Measurements from ENCODE around the gene KCNH2.

- TF ChIP-seq CTCF (conservative IDR thresholded peaks at IDR 0.05 in 1 of 2, IDR thresholded peaks at IDR 0.05 in 1 of 2; ENCODE audit: extremely low read depth in 1 of 2, insufficient read depth in 1 of 2, low read depth in 1 of 2, low read length in 2 of 2) (no peak), EZH2 (IDR thresholded peaks at IDR 0.05; ENCODE audit: borderline replicate concordance, low read length) (no peak)
Measured at GRCh38 chr7:151023232-151023631, 45.1 kb upstream of the KCNH2 start.
